ENCODE measurements around the gene HSPA12B.

The HSPA12B gene

GRCh38 chr20:3702611-3703391 lies 29.7 kb upstream of the HSPA12B start:
- no peak overlapping the region for H3K4me3 ChIP-seq (ENCODE audit: severe bottlenecking)
- DNase-seq (ENCODE audit: low spot score) (no peak), ATAC-seq (ENCODE audit: low read depth) (no peak)
- no peaks in the 10 kb centered on the region for H3K9me3 ChIP-seq (ENCODE audit: severe bottlenecking)
- no peak for TF ChIP-seq CTCF (IDR thresholded peaks at IDR 0.05; ENCODE audit: poor library complexity, severe bottlenecking)
- no peak overlapping the region for H3K27ac ChIP-seq (ENCODE audit: poor library complexity, severe bottlenecking)
- H3K4me1 ChIP-seq (ENCODE audit: insufficient read depth, poor library complexity, severe bottlenecking), result no peaks in the 10 kb centered on the region
- H3K27me3 ChIP-seq (ENCODE audit: insufficient read depth, poor library complexity, severe bottlenecking), result no peaks in the 10 kb centered on the region
- H3K36me3 ChIP-seq (ENCODE audit: low read depth), result no peaks in the 10 kb centered on the region

- DNase-seq (ENCODE audit: low spot score) (no peak), ATAC-seq (ENCODE audit: low read depth) (no peak)
- Histone ChIP-seq H3K27ac (ENCODE audit: poor library complexity, severe bottlenecking) (no peak overlapping the region), H3K9me3 (ENCODE audit: severe bottlenecking) (no peaks in the 10 kb centered on the region), H3K4me1 (ENCODE audit: insufficient read depth, poor library complexity, severe bottlenecking) (no peaks in the 10 kb centered on the region), H3K4me3 (ENCODE audit: severe bottlenecking) (no peak overlapping the region), H3K36me3 (ENCODE audit: low read depth) (no peaks in the 10 kb centered on the region), H3K27me3 (ENCODE audit: insufficient read depth, poor library complexity, severe bottlenecking) (no peaks in the 10 kb centered on the region)
- TF ChIP-seq CTCF (IDR thresholded peaks at IDR 0.05; ENCODE audit: poor library complexity, severe bottlenecking), result no peak
Measured at GRCh38 chr20:3704087-3704486, 28.4 kb upstream of the HSPA12B start.

GRCh38 chr20:3705491-3705969 lies 27.0 kb upstream of the HSPA12B start:
- no peak for TF ChIP-seq CTCF (IDR thresholded peaks at IDR 0.05; ENCODE audit: poor library complexity, severe bottlenecking)
- DNase-seq (ENCODE audit: low spot score) (no peak), ATAC-seq (ENCODE audit: low read depth) (no peak)
- Histone ChIP-seq H3K27me3 (ENCODE audit: insufficient read depth, poor library complexity, severe bottlenecking) (no peaks in the 10 kb centered on the region), H3K36me3 (ENCODE audit: low read depth) (no peaks in the 10 kb centered on the region), H3K9me3 (ENCODE audit: severe bottlenecking) (no peaks in the 10 kb centered on the region), H3K4me1 (ENCODE audit: insufficient read depth, poor library complexity, severe bottlenecking) (no peaks in the 10 kb centered on the region), H3K27ac (ENCODE audit: poor library complexity, severe bottlenecking) (no peak overlapping the region), H3K4me3 (ENCODE audit: severe bottlenecking) (no peak overlapping the region)

GRCh38 chr20:3705970-3706739 lies 26.3 kb upstream of the HSPA12B start:
- Histone ChIP-seq H3K27me3 (ENCODE audit: insufficient read depth, poor library complexity, severe bottlenecking) (no peaks in the 10 kb centered on the region), H3K4me1 (ENCODE audit: insufficient read depth, poor library complexity, severe bottlenecking) (no peaks in the 10 kb centered on the region), H3K9me3 (ENCODE audit: severe bottlenecking) (no peaks in the 10 kb centered on the region), H3K4me3 (ENCODE audit: severe bottlenecking) (no peak overlapping the region), H3K36me3 (ENCODE audit: low read depth) (no peaks in the 10 kb centered on the region), H3K27ac (ENCODE audit: poor library complexity, severe bottlenecking) (no peak overlapping the region)
- TF ChIP-seq CTCF (IDR thresholded peaks at IDR 0.05; ENCODE audit: poor library complexity, severe bottlenecking), result no peak
- no peak for DNase-seq (ENCODE audit: low spot score)
- no peak for ATAC-seq (ENCODE audit: low read depth)

Measured in RWPE2 (cell line).